K562 (cell line): ENCODE data around the gene ST6GALNAC2. TPM values are rescaled to one million over a fixed set of nuclear protein-coding genes. Genes with fewer than 3 reads are reported as not detected.

Experiments
- BHLHE40 ChIP-seq: IDR thresholded peaks from 2 replicates; pipeline ENCODE4 v1.6.1; 2011; ENCODE audit warnings: low read length, improper control_type of control experiment
- KLF16 ChIP-seq: IDR thresholded peaks from 2 replicates; pipeline ENCODE4 v1.6.1; 2016; ENCODE audit warnings: antibody characterized with exemption
- THRAP3 ChIP-seq: fragments of 450-650 bp; IDR thresholded peaks from 2 replicates; pipeline ENCODE4 v1.6.1; 2016; ENCODE audit warnings: mild to moderate bottlenecking, inconsistent platforms, borderline replicate concordance
- XRCC5 ChIP-seq: fragments of 200-400 bp; formaldehyde crosslinking; IDR thresholded peaks from 2 replicates; pipeline ENCODE4 v1.6.1; 2017; ENCODE audit warnings: low read depth, mild to moderate bottlenecking, low read length
- ZNF75A ChIP-seq: fragments of 450-650 bp; formaldehyde crosslinking; IDR thresholded peaks from 2 replicates; pipeline ENCODE4 v1.4.0; 2020; ENCODE audit warnings: mild to moderate bottlenecking
- polyA plus RNA-seq, 8 experiments: library from polyadenylated mRNA; depleted of rRNA in 4 of 8; stranded (reverse) in 5 of 8; unstranded in 3 of 8; fragments of >200 nt; fragmentation: Nextera tagmentation in 2 of 8; fragmentation: Illumina TruSeq in 1 of 8; extraction: Ambion mirVana in 2 of 8; extraction: Trizol in 1 of 8; gene quantifications; 2 replicates each; pipeline versions ENCODE4 v1.2.1 to v1.2.3, GENCODE V29; 2011 to 2014; ENCODE audit warnings: inconsistent platforms in 1 of 8, missing spikeins in 1 of 8
- total RNA-seq, 7 experiments: library from RNA; depleted of rRNA in 6 of 7; stranded (reverse); fragments of >200 nt in 6 of 7; fragmentation: Illumina TruSeq in 2 of 7; extraction: Trizol in 2 of 7; gene quantifications; 2 replicates each; pipeline versions ENCODE4 v1.2.1 to v1.2.3, GENCODE V29; 2011 to 2021; ENCODE audit warnings: low replicate concordance in 1 of 7
- TF ChIP-seq, protein P1 (sequence below): fragments of 450-650 bp; IDR thresholded peaks from 2 replicates; pipeline ENCODE4 v1.6.1; 2016; ENCODE audit warnings: borderline replicate concordance
- TF ChIP-seq, protein P2 (sequence below): fragments of 450-650 bp; conservative IDR thresholded peaks from 2 replicates; pipeline ENCODE4 v1.6.1; 2016; ENCODE audit warnings: missing genetic modification characterization, low read depth, mild to moderate bottlenecking, control low read depth, missing compliant biosample characterization
- TF ChIP-seq, protein P3 (sequence below): sonication (generic); formaldehyde crosslinking; IDR thresholded peaks from 2 replicates; pipeline ENCODE4 v1.8.0; 2022; ENCODE audit warnings: mild to moderate bottlenecking, missing genetic modification reagents
- TF ChIP-seq, protein P4 (sequence below), 2 experiments: fragments of 450-650 bp; formaldehyde crosslinking in 1 of 2; IDR thresholded peaks; 2 replicates each; pipeline versions ENCODE4 v1.4.0 to v1.6.1; 2014 to 2020; ENCODE audit warnings: mild to moderate bottlenecking in 2 of 2, borderline replicate concordance in 1 of 2, low read depth in 1 of 2

The ST6GALNAC2 gene
- total and polyA plus RNA-seq, 9 of the 15 experiments (the other 6 are each of a cell fraction or from before 2014, with no cell fraction given), result 0.18 TPM; not detected in 8

DNA sequence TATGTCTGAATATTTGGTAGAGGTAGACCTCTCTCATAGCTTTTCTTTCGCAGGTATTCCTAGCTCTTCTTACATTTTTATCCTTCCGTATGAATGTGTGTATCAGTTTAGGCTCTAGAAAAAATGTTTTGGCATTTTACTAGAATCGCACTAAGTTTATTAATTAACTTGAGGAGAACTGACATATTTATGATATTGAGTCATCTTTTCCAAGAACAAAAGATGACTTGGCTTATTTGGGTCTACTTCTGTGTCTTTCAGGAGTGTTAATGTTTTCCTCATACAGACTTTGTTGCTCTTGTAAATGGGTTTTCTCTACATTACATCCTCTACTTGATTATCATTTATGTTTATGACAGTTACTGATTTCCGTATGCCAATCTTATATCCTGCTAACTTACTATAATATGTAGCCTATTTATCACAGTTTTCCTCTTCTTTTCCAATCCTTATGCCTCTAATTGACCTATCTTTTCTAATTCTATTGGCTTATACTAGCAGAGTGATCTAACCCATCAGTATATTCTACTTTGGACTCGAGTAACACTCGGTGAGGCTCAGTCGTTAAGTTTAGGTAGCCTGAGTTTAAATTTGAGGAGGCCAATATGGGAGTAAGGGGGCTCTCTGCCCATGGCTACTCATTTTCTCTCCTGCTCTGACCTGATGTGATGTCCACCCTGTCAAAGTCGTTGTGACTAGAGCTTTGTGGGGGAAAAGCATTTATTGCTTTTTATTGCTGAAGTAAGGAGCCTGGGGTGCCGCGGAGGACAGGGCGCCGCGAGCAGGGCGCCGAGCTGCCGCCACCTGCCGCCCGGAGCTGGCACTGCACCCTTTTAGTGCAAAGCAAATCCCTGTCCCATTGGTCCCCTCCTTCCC, 37.8 kb upstream of the ST6GALNAC2 start (continued):
- TF ChIP-seq THRAP3, result no peak
- 0 out of 2 replicates have a peak, but pooled peaks have one; percentile 26 for TF ChIP-seq BHLHE40
- TF ChIP-seq, protein P1, sequence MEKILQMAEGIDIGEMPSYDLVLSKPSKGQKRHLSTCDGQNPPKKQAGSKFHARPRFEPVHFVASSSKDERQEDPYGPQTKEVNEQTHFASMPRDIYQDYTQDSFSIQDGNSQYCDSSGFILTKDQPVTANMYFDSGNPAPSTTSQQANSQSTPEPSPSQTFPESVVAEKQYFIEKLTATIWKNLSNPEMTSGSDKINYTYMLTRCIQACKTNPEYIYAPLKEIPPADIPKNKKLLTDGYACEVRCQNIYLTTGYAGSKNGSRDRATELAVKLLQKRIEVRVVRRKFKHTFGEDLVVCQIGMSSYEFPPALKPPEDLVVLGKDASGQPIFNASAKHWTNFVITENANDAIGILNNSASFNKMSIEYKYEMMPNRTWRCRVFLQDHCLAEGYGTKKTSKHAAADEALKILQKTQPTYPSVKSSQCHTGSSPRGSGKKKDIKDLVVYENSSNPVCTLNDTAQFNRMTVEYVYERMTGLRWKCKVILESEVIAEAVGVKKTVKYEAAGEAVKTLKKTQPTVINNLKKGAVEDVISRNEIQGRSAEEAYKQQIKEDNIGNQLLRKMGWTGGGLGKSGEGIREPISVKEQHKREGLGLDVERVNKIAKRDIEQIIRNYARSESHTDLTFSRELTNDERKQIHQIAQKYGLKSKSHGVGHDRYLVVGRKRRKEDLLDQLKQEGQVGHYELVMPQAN, result no peak
- TF ChIP-seq ZNF75A (CRISPR knock-in tag), result peak; percentile 65; the same call in 1 of the 2 replicates
- TF ChIP-seq, protein P2, sequence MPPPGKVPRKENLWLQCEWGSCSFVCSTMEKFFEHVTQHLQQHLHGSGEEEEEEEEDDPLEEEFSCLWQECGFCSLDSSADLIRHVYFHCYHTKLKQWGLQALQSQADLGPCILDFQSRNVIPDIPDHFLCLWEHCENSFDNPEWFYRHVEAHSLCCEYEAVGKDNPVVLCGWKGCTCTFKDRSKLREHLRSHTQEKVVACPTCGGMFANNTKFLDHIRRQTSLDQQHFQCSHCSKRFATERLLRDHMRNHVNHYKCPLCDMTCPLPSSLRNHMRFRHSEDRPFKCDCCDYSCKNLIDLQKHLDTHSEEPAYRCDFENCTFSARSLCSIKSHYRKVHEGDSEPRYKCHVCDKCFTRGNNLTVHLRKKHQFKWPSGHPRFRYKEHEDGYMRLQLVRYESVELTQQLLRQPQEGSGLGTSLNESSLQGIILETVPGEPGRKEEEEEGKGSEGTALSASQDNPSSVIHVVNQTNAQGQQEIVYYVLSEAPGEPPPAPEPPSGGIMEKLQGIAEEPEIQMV (tag), result no peak
- TF ChIP-seq XRCC5, result no peak
- TF ChIP-seq KLF16, result 0 out of 2 replicates have a peak, but pooled peaks have one; percentile 29
- TF ChIP-seq, protein P3, sequence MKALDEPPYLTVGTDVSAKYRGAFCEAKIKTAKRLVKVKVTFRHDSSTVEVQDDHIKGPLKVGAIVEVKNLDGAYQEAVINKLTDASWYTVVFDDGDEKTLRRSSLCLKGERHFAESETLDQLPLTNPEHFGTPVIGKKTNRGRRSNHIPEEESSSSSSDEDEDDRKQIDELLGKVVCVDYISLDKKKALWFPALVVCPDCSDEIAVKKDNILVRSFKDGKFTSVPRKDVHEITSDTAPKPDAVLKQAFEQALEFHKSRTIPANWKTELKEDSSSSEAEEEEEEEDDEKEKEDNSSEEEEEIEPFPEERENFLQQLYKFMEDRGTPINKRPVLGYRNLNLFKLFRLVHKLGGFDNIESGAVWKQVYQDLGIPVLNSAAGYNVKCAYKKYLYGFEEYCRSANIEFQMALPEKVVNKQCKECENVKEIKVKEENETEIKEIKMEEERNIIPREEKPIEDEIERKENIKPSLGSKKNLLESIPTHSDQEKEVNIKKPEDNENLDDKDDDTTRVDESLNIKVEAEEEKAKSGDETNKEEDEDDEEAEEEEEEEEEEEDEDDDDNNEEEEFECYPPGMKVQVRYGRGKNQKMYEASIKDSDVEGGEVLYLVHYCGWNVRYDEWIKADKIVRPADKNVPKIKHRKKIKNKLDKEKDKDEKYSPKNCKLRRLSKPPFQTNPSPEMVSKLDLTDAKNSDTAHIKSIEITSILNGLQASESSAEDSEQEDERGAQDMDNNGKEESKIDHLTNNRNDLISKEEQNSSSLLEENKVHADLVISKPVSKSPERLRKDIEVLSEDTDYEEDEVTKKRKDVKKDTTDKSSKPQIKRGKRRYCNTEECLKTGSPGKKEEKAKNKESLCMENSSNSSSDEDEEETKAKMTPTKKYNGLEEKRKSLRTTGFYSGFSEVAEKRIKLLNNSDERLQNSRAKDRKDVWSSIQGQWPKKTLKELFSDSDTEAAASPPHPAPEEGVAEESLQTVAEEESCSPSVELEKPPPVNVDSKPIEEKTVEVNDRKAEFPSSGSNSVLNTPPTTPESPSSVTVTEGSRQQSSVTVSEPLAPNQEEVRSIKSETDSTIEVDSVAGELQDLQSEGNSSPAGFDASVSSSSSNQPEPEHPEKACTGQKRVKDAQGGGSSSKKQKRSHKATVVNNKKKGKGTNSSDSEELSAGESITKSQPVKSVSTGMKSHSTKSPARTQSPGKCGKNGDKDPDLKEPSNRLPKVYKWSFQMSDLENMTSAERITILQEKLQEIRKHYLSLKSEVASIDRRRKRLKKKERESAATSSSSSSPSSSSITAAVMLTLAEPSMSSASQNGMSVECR, result no peak
- TF ChIP-seq, protein P4, sequence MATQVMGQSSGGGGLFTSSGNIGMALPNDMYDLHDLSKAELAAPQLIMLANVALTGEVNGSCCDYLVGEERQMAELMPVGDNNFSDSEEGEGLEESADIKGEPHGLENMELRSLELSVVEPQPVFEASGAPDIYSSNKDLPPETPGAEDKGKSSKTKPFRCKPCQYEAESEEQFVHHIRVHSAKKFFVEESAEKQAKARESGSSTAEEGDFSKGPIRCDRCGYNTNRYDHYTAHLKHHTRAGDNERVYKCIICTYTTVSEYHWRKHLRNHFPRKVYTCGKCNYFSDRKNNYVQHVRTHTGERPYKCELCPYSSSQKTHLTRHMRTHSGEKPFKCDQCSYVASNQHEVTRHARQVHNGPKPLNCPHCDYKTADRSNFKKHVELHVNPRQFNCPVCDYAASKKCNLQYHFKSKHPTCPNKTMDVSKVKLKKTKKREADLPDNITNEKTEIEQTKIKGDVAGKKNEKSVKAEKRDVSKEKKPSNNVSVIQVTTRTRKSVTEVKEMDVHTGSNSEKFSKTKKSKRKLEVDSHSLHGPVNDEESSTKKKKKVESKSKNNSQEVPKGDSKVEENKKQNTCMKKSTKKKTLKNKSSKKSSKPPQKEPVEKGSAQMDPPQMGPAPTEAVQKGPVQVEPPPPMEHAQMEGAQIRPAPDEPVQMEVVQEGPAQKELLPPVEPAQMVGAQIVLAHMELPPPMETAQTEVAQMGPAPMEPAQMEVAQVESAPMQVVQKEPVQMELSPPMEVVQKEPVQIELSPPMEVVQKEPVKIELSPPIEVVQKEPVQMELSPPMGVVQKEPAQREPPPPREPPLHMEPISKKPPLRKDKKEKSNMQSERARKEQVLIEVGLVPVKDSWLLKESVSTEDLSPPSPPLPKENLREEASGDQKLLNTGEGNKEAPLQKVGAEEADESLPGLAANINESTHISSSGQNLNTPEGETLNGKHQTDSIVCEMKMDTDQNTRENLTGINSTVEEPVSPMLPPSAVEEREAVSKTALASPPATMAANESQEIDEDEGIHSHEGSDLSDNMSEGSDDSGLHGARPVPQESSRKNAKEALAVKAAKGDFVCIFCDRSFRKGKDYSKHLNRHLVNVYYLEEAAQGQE (IDR thresholded peaks at IDR 0.05; ENCODE audit: borderline replicate concordance), result peak; percentile 79
- TF ChIP-seq, protein P4 (CRISPR knock-in tag; IDR thresholded peaks at IDR 0.05; ENCODE audit: low read depth), result no peak
